ENCODE results near the gene PIGC.
A peak's percentile ranks its signal among the peaks of the same experiment; 100 is the strongest.

Gene PIGC

DNA sequence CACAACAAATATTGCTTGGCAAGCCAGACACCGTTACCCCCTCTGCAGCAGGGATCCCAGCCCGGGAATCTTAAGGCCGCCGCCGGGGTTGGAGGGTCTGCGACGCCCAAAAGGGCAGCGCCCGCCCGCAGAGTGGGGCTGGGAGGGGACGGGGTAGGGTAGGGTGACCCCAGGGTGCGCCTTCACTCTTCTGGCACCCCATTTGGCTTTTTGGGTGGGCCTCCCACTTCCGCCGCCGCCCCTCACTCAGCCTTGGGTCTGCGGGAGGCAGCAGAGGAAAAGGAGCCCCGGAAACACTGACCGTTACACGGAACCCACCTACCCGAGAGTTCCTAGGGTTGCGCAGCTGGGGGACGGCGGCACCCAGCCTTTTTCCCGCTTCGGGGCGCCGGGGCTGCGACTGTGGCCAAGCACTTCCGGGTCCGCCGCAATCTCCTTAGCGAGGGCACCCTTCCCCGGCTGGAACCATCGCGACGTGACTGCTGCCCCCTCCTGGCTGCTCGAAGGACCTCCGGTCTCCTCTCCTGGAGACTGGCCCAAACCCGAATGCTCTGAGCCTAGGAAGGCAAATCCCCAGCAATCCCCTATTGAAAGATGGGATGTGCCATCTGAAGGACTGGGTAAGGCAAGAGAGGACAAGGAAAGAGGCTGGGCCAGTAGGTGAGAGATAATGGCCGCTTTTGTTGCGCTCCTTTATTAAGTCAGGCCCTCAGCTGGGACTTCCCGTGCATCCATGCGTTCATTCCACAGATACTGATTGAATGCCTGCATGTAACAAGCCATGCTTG lies at the start of gene PIGC:
Gene PIGC (minus strand): TSS at position 404 of the 788 bp plus-strand sequence. CDS start 1,447 bp downstream, outside the sequence.
- TF ChIP-seq ELF4 (IDR thresholded peaks at IDR 0.05): peak; percentile 96
- no peak for TF ChIP-seq ZNF384 (IDR thresholded peaks at IDR 0.05)
- no peak for TF ChIP-seq NFRKB (IDR thresholded peaks at IDR 0.05)
- TF ChIP-seq L3MBTL2 (conservative IDR thresholded peaks at IDR 0.05): 0 out of 2 replicates have a peak, but pooled peaks have one; percentile 26
- CTCF ChIA-PET: interaction anchor here (0.9 kb wide), 1 partner anchor 26 kb away, joined by 3 read pairs; no protein-coding TSS in a partner anchor
- peak; percentile 96 for DNase-seq (ENCODE audit: extremely low spot score)
- POLR2A ChIA-PET: no interaction called here

DNA sequence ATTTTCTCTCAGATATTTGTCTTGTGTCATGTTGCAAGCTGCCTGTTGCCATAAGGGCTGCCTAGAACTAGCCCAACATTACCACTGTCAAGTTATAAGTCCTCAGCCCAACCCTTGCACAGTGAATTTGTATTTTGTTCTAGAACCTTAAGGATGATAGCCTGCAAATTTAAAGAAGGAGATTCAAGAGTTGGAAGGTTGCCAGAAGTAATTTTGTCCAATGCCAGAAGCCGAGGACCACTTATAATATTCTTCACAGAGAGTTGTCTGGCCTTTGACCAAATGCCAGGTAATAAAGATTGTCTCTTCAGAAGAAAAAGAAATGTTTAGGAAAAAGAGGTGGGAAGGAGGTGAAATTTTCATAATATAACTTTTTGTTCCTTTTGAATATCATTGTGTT lies 48.6 kb upstream of the PIGC start:
- ChIA-PET POLR2A (no interaction called here), CTCF (no interaction called here)
- TF ChIP-seq FOXM1 (IDR thresholded peaks at IDR 0.05; ENCODE audit: borderline replicate concordance): no peak
- no peak for TF ChIP-seq FOXA1 (IDR thresholded peaks at IDR 0.05)
- no peak for TF ChIP-seq ARNT (IDR thresholded peaks at IDR 0.05)
- no peak for TF ChIP-seq TARDBP (IDR thresholded peaks at IDR 0.05)
- TF ChIP-seq LEF1 (IDR thresholded peaks at IDR 0.05; ENCODE audit: borderline replicate concordance): no peak
- no peak for TF ChIP-seq BHLHE40 (IDR thresholded peaks at IDR 0.05; ENCODE audit: borderline replicate concordance)
- TF ChIP-seq ZNF384 (IDR thresholded peaks at IDR 0.05): no peak
- TF ChIP-seq FOXK2 (IDR thresholded peaks at IDR 0.05): no peak
- no peak for TF ChIP-seq CTBP1 (IDR thresholded peaks at IDR 0.05; ENCODE audit: borderline replicate concordance)
- TF ChIP-seq HDGF (IDR thresholded peaks at IDR 0.05; ENCODE audit: borderline replicate concordance): no peak
- TF ChIP-seq, protein P1, sequence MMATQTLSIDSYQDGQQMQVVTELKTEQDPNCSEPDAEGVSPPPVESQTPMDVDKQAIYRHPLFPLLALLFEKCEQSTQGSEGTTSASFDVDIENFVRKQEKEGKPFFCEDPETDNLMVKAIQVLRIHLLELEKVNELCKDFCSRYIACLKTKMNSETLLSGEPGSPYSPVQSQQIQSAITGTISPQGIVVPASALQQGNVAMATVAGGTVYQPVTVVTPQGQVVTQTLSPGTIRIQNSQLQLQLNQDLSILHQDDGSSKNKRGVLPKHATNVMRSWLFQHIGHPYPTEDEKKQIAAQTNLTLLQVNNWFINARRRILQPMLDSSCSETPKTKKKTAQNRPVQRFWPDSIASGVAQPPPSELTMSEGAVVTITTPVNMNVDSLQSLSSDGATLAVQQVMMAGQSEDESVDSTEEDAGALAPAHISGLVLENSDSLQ (IDR thresholded peaks at IDR 0.05): no peak
- TF ChIP-seq L3MBTL2 (conservative IDR thresholded peaks at IDR 0.05): no peak
- no peak for TF ChIP-seq SP1 (IDR thresholded peaks at IDR 0.05)
- TF ChIP-seq ELF4 (IDR thresholded peaks at IDR 0.05): no peak
- no peak for TF ChIP-seq SUZ12 (IDR thresholded peaks at IDR 0.05)
- no peak for TF ChIP-seq NFRKB (IDR thresholded peaks at IDR 0.05)
- no peak for DNase-seq (ENCODE audit: extremely low spot score)

DNA sequence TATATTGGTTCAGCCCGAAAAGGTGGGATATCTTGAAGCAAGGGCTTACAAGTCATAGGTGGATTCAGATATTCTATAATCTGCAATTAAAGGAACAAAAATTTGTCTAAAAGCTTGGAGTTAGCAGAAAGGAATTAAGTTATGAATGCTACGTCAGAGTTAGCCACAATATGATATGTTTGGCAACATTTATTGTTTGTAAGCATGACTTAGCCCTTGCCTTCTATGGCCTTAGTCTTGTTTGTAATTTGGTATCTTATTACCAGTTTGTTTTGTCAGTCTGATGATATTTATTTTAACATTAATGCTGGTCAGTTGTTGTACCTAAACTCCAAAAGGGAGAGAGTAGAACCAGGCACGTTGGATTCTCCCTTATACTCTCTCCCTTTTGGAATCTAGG lies 46.0 kb upstream of the PIGC start:
- no peak for DNase-seq (ENCODE audit: extremely low spot score)
- POLR2A ChIA-PET: no interaction called here
- TF ChIP-seq ARNT (IDR thresholded peaks at IDR 0.05): no peak
- TF ChIP-seq ZNF384 (IDR thresholded peaks at IDR 0.05): no peak
- no peak for TF ChIP-seq SUZ12 (IDR thresholded peaks at IDR 0.05)
- no peak for TF ChIP-seq FOXK2 (IDR thresholded peaks at IDR 0.05)
- TF ChIP-seq L3MBTL2 (conservative IDR thresholded peaks at IDR 0.05): no peak
- TF ChIP-seq, protein P1 (IDR thresholded peaks at IDR 0.05): no peak
- TF ChIP-seq TARDBP (IDR thresholded peaks at IDR 0.05): no peak
- TF ChIP-seq ELF4 (IDR thresholded peaks at IDR 0.05): no peak
- no peak for TF ChIP-seq LEF1 (IDR thresholded peaks at IDR 0.05; ENCODE audit: borderline replicate concordance)
- TF ChIP-seq NFRKB (IDR thresholded peaks at IDR 0.05): no peak
- TF ChIP-seq FOXA1 (IDR thresholded peaks at IDR 0.05): no peak
- TF ChIP-seq SP1 (IDR thresholded peaks at IDR 0.05): no peak
- no peak for TF ChIP-seq BHLHE40 (IDR thresholded peaks at IDR 0.05; ENCODE audit: borderline replicate concordance)
- TF ChIP-seq FOXM1 (IDR thresholded peaks at IDR 0.05; ENCODE audit: borderline replicate concordance): no peak
- no peak for TF ChIP-seq HDGF (IDR thresholded peaks at IDR 0.05; ENCODE audit: borderline replicate concordance)
- TF ChIP-seq CTBP1 (IDR thresholded peaks at IDR 0.05; ENCODE audit: borderline replicate concordance): no peak
- CTCF ChIA-PET: no interaction called here

DNA sequence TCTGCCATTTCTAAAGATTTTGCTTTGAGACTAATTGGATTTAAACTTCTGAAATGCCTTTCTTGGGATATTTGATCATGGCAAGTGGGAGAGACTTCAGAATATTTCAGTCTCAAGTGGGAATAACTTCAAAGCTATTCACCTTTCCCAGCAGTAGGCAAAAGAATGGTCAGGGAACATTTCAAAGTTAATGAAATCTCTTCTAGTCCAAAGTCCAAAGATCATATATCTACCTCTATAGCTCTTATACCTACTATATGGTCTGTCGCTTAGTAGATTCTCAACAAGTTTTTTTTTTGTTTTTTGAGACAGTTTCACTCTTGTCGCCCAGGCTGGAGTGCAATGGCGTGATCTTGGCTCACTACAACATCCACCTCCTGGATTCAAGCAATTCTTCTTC lies 44.5 kb upstream of the PIGC start:
- POLR2A ChIA-PET: no interaction called here
- CTCF ChIA-PET: no interaction called here
- TF ChIP-seq BHLHE40 (IDR thresholded peaks at IDR 0.05; ENCODE audit: borderline replicate concordance) (no peak), L3MBTL2 (conservative IDR thresholded peaks at IDR 0.05) (no peak), FOXK2 (IDR thresholded peaks at IDR 0.05) (no peak), ZNF384 (IDR thresholded peaks at IDR 0.05) (no peak), CTBP1 (IDR thresholded peaks at IDR 0.05; ENCODE audit: borderline replicate concordance) (no peak), ELF4 (IDR thresholded peaks at IDR 0.05) (no peak), TARDBP (IDR thresholded peaks at IDR 0.05) (no peak), SP1 (IDR thresholded peaks at IDR 0.05) (no peak), FOXM1 (IDR thresholded peaks at IDR 0.05; ENCODE audit: borderline replicate concordance) (no peak), FOXA1 (IDR thresholded peaks at IDR 0.05) (no peak), LEF1 (IDR thresholded peaks at IDR 0.05; ENCODE audit: borderline replicate concordance) (no peak), HDGF (IDR thresholded peaks at IDR 0.05; ENCODE audit: borderline replicate concordance) (no peak), NFRKB (IDR thresholded peaks at IDR 0.05) (no peak), ARNT (IDR thresholded peaks at IDR 0.05) (no peak), SUZ12 (IDR thresholded peaks at IDR 0.05) (no peak)
- TF ChIP-seq, protein P1 (IDR thresholded peaks at IDR 0.05): no peak
- DNase-seq (ENCODE audit: extremely low spot score): no peak

DNA sequence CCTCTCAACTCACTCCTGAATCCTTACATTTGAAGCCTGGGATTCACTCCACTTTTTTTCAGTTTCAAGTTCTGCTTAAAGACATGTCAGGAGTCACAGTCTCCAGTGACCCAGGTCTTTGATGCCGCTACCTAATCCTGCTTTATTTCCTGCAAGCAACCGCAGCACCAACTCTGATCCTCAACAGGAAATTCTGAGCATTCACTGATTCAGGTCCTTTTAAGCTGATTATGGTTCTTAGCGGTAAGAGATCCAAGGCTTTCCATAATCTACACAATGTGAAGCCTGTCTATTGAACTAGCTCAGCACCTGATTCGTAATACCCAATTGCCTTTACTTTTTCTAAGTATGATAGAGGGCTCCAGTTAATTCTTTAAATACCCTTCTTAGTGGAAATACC lies 43.7 kb upstream of the PIGC start:
- ChIA-PET CTCF (no interaction called here), POLR2A (interaction anchor here (0.6 to 1.1 kb wide), 2 partner anchors 10 to 45 kb away, joined by 3 read pairs; no protein-coding TSS in a partner anchor)
- TF ChIP-seq ZNF384 (IDR thresholded peaks at IDR 0.05) (no peak), TARDBP (IDR thresholded peaks at IDR 0.05) (no peak), SUZ12 (IDR thresholded peaks at IDR 0.05) (no peak), ARNT (IDR thresholded peaks at IDR 0.05) (no peak), CTBP1 (IDR thresholded peaks at IDR 0.05; ENCODE audit: borderline replicate concordance) (no peak), L3MBTL2 (conservative IDR thresholded peaks at IDR 0.05) (no peak), FOXA1 (IDR thresholded peaks at IDR 0.05) (no peak), BHLHE40 (IDR thresholded peaks at IDR 0.05; ENCODE audit: borderline replicate concordance) (no peak), HDGF (IDR thresholded peaks at IDR 0.05; ENCODE audit: borderline replicate concordance) (no peak), FOXK2 (IDR thresholded peaks at IDR 0.05) (no peak), SP1 (IDR thresholded peaks at IDR 0.05) (no peak), NFRKB (IDR thresholded peaks at IDR 0.05) (no peak), ELF4 (IDR thresholded peaks at IDR 0.05) (no peak), LEF1 (IDR thresholded peaks at IDR 0.05; ENCODE audit: borderline replicate concordance) (no peak)
- TF ChIP-seq, protein P1 (IDR thresholded peaks at IDR 0.05): no peak
- no peak for DNase-seq (ENCODE audit: extremely low spot score)

Measured in HEK293T (cell line).